GM12875 (cell line): ENCODE results near the gene IQCK.

Experiments
- H3K4me3 ChIP-seq: one replicate; pipeline ENCODE4 v1.5.1; 2011; ENCODE audit warnings: low read depth, low read length, control low read depth
- TF ChIP-seq, protein P1 (sequence below): IDR thresholded peaks from 2 replicates; pipeline ENCODE4 v1.5.1; 2011; ENCODE audit warnings: low read depth, mild to moderate bottlenecking, control low read depth, inconsistent platforms, low read length, moderate library complexity, borderline replicate concordance; ENCODE audit not compliant: insufficient read depth

Gene IQCK

DNA sequence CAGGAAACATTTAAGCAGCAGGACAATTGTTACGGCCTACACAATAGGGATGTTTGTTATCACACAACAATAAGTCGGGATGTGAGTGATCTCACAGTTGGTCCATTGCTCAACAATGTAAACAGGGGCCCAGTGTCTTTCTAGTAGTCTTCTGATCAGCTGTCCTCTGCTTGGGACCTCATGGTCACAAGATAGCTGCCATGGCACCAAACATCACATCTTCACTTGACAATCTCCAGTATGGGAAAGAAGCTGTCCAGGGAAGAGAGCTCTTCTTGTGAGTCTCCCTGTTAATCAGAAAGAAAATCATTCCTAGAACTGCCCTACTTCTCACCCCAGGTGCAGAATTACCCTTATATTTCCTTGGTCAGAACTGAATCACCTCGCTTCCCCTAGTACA is 172.8 kb downstream of the IQCK start:
- no peak overlapping the region for H3K4me3 ChIP-seq
- TF ChIP-seq, protein P1, sequence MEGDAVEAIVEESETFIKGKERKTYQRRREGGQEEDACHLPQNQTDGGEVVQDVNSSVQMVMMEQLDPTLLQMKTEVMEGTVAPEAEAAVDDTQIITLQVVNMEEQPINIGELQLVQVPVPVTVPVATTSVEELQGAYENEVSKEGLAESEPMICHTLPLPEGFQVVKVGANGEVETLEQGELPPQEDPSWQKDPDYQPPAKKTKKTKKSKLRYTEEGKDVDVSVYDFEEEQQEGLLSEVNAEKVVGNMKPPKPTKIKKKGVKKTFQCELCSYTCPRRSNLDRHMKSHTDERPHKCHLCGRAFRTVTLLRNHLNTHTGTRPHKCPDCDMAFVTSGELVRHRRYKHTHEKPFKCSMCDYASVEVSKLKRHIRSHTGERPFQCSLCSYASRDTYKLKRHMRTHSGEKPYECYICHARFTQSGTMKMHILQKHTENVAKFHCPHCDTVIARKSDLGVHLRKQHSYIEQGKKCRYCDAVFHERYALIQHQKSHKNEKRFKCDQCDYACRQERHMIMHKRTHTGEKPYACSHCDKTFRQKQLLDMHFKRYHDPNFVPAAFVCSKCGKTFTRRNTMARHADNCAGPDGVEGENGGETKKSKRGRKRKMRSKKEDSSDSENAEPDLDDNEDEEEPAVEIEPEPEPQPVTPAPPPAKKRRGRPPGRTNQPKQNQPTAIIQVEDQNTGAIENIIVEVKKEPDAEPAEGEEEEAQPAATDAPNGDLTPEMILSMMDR: no peak

DNA sequence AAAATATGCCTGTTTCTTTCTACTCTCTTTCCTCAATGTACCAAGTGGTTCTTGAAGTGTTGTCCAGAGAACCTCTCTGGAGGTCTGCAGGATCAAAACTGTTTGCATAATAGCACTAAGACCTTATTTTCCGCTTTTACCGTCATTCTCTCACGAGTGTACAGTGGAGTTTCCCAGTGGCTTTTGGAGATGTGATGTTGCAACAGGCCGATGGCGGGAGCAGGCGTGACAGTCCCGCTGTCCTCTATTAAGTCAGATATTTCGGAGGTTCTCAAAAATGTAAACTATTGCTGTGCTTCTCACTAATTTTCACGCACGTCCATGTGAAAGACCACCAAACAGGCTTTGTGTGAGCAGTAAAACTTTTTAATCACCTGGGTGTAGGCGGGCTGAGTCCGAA is 174.8 kb downstream of the IQCK start:
- no peak overlapping the region for H3K4me3 ChIP-seq
- TF ChIP-seq, protein P1: no peak

DNA sequence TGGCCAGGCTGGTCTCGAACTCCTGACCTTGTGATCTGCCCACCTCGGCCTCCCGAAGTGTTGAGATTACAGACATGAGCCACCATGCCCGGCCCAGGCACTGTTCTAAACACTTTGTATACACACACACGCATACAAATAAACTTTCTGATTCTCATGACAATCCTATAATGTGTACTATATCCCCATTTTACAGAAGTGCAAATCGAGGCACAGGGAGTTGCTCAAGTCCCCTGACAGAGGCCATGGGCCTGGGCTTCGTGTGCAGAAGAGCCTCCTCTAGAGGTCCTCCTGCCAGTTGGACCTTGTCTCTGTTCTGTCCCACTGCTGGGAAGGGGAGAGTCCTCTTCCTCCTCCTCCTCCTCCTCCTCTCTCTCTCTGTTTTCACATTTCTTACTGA is 176.5 kb downstream of the IQCK start:
- no peak overlapping the region for H3K4me3 ChIP-seq

DNA sequence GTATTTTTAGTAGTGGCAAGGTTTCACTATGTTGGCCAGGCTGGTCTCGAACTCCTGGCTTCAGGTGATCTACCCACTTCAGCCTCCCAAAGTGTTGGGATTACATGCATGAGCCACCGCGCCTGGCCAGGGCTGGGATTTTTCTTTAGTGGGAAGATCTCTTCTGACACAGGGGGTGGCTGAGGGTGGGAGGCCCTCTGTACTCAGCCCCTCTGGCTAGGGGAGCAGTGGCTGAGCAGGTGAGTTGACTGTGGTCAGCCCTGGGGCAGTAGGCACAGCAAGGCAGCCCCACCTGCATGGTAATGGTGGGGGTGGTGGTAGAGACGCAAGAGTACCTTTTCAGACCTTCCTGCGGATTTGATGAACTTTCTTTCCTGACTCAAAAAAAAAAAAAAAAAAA is 178.9 kb downstream of the IQCK start:
- no peak overlapping the region for H3K4me3 ChIP-seq
- TF ChIP-seq, protein P1: no peak

More for the DNA sequence above, 176.5 kb downstream of the IQCK start:
- TF ChIP-seq, protein P1: no peak

DNA sequence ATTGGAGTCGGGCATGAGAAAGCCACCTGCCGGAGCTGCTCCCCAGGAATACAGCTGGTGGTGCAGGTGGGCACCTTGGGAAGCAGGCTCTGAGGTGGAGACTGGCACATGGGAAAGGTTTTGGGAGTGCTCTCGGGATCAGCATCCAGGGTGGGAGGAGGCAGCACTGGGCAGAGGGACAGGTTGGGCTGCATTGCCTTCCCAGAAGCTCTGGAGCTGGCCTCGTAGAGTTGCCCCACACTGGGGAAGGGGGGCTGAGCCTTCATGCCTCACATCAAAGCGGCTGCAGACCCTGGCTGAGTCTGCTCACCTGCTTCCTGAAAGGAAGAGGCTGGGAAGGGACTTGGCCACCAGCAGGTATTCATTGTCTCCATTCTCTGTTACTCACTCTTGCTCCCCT is 180.1 kb downstream of the IQCK start:
- TF ChIP-seq, protein P1: no peak
- H3K4me3 ChIP-seq: no peak overlapping the region

DNA sequence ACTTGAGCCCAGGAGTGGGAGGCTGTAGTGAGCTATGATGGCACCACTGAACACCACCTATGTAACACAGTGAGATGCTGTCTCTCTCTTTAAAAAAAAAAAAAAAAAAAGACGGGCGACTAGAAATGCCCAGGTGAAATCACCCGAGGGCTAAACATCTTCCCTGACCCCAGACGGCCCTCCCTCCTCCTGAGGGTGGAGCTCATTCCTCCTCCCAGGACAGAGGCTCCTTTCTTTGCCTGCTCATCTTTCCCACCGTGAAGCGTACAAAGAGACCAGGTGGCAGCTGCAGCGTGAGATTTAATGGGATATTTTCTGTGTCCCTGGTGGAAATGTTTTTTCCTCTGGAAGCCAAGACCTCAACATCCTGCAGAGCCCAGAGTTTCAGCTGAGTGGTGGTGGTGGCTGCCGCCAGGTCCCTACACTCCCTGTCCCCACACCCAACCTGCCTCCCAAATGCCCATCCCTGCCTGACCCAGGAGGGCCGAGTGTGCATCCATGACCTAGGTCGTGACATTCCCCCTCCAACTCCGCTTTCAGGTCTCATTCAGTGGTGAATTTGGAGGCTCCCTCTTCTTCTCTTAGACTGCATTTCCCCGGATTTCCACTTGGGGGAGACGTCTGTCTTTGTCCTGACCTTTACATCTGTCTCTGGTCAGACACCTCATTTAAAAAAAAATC is 181.0 kb downstream of the IQCK start:
- TF ChIP-seq, protein P1: peak; percentile 75
- no peak overlapping the region for H3K4me3 ChIP-seq

DNA sequence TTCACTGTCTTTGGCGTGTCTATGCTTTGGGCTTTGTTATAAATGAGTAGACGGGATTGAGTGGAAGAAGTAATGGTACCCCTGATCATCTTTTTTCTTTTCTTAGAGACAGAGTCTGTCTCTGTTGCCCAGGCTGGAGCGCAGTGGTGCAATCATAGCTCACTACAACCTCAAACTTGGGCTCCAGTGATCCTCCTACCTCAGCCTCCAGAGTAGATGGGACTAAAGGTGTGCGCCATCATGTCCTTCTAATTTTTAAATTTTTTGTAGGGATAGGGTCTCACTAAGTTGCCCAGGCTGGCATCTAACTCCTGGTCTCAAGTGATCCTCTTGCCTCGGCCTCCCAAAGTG is 181.5 kb downstream of the IQCK start:
- TF ChIP-seq, protein P1: no peak

More for the DNA sequence above, 181.5 kb downstream of the IQCK start:
- no peak overlapping the region for H3K4me3 ChIP-seq
